SK-N-SH (cell line): ENCODE results near the gene FAM184B. TPM values are rescaled to one million over a fixed set of nuclear protein-coding genes. Genes with fewer than 3 reads are reported as not detected.

ENCODE experiments used
- CTCF ChIA-PET: fragments of 300-600, 350-600 bp; formaldehyde crosslinking; extraction: SDS; loops from one replicate; lab custom pipeline; 2021; lab: Yijun Ruan, JAX
- POLR2A ChIA-PET: fragments of 350-600 bp; sonication (Branson Sonifier 250); formaldehyde crosslinking; extraction: SDS; loops from one replicate; lab custom pipeline; 2020; ENCODE audit warnings: antibody characterized with exemption, inconsistent platforms; lab: Yijun Ruan, JAX
- DNase-seq: peaks from one replicate; pipeline ENCODE4 v3.0.0; 2012
- H2AFZ ChIP-seq: fragments of 200-600 bp; sonication (generic); 2 replicates; pipeline ENCODE4 v1.8.1; 2016; ENCODE audit warnings: antibody characterized with exemption, mild to moderate bottlenecking, low read depth
- H3F3A ChIP-seq: fragments of 200-600 bp; sonication (generic); replicated peaks from 2 replicates; pipeline ENCODE3; 2016; ENCODE audit warnings: antibody characterized with exemption, mild to moderate bottlenecking; ENCODE audit not compliant: insufficient read depth
- H3K27ac ChIP-seq, 2 experiments: fragments of 200-500 bp in 1 of 2; fragments of 200-600 bp in 1 of 2; sonication (Bioruptor generic) in 1 of 2; sonication (generic), shearing (Covaris generic) in 1 of 2; 2 replicates each; pipeline versions ENCODE4 v1.5.1 to v1.6.1; 2014 to 2016; ENCODE audit warnings: low read depth in 2 of 2, inconsistent platforms in 1 of 2, low read length in 1 of 2, mild to moderate bottlenecking in 1 of 2, mixed read lengths in 1 of 2
- H3K27me3 ChIP-seq: fragments of 200-600 bp; sonication (generic), shearing (Covaris generic); 2 replicates; pipeline ENCODE4 v1.6.1; 2016; ENCODE audit warnings: mixed run types; ENCODE audit not compliant: insufficient read depth
- H3K36me3 ChIP-seq, 2 experiments: fragments of 200-500 bp in 1 of 2; fragments of 200-600 bp in 1 of 2; sonication (Bioruptor generic) in 1 of 2; sonication (generic) in 1 of 2; replicated peaks in 1 of 2; 2 replicates each; pipeline versions ENCODE3 to v1.5.1; 2014 to 2016; ENCODE audit warnings: low read length in 1 of 2, mild to moderate bottlenecking in 1 of 2; ENCODE audit not compliant: insufficient read depth in 2 of 2, control insufficient read depth in 1 of 2
- H3K4me1 ChIP-seq, 2 experiments: fragments of 200-500 bp in 1 of 2; fragments of 200-600 bp in 1 of 2; sonication (Bioruptor generic) in 1 of 2; sonication (generic), shearing (Covaris generic) in 1 of 2; 2 replicates each; pipeline versions ENCODE4 v1.5.1 to v1.6.1; 2014 to 2016; ENCODE audit warnings: low read depth in 1 of 2, low read length in 1 of 2, mixed run types in 1 of 2; ENCODE audit not compliant: insufficient read depth in 2 of 2, control insufficient read depth in 1 of 2
- H3K4me2 ChIP-seq: fragments of 200-600 bp; sonication (generic), shearing (Covaris generic); 2 replicates; pipeline ENCODE4 v1.6.1; 2017; ENCODE audit warnings: mixed run types
- H3K4me3 ChIP-seq, 2 experiments: fragments of 200-500 bp in 1 of 2; fragments of 200-600 bp in 1 of 2; sonication (Bioruptor generic) in 1 of 2; sonication (generic), shearing (Covaris generic) in 1 of 2; 2 replicates each; pipeline versions ENCODE4 v1.5.1 to v1.8.1; 2014 to 2016; ENCODE audit warnings: low read depth in 2 of 2, inconsistent platforms in 1 of 2, low read length in 1 of 2, mild to moderate bottlenecking in 1 of 2, mixed read lengths in 1 of 2, moderate library complexity in 1 of 2
- H3K79me2 ChIP-seq: fragments of 200-600 bp; sonication (generic); 2 replicates; pipeline ENCODE4 v1.8.1; 2017; ENCODE audit warnings: mild to moderate bottlenecking; ENCODE audit not compliant: insufficient read depth
- H3K9ac ChIP-seq: fragments of 200-600 bp; sonication (generic); 2 replicates; pipeline ENCODE4 v1.6.1; 2017; ENCODE audit warnings: mixed run types
- H3K9me2 ChIP-seq: fragments of 200-600 bp; sonication (generic); 2 replicates; pipeline ENCODE4 v1.6.1; 2017; ENCODE audit warnings: mixed run types
- H3K9me3 ChIP-seq: fragments of 200-600 bp; sonication (generic); 2 replicates; pipeline ENCODE4 v1.6.1; 2017; ENCODE audit warnings: mixed run types, mild to moderate bottlenecking, moderate library complexity
- H4K20me1 ChIP-seq: fragments of 200-600 bp; sonication (generic); 2 replicates; pipeline ENCODE4 v1.6.1; 2017; ENCODE audit warnings: mild to moderate bottlenecking, mixed run types; ENCODE audit not compliant: insufficient read depth
- CHD2 ChIP-seq: fragments of 150-350 bp; IDR thresholded peaks from 2 replicates; pipeline ENCODE4 v1.6.1; 2018; ENCODE audit warnings: low read length; ENCODE audit not compliant: partially characterized antibody
- EZH2phosphoT487 ChIP-seq: fragments of 200-600 bp; sonication (generic); IDR thresholded peaks from 2 replicates; pipeline ENCODE4 v1.6.1; 2017; ENCODE audit warnings: low read depth, mixed run types, mild to moderate bottlenecking, antibody characterized with exemption, moderate library complexity, borderline replicate concordance
- FOSL2 ChIP-seq: IDR thresholded peaks from 2 replicates; pipeline ENCODE4 v1.4.0; 2012; ENCODE audit warnings: low read depth, mild to moderate bottlenecking, moderate library complexity, borderline replicate concordance
- IRF3 ChIP-seq: fragments of 150-350 bp; IDR thresholded peaks from 2 replicates; pipeline ENCODE4 v1.6.1; 2016; ENCODE audit warnings: mild to moderate bottlenecking, low read depth, low read length
- MEF2A ChIP-seq: IDR thresholded peaks from 2 replicates; pipeline ENCODE4 v1.4.0; 2012; ENCODE audit warnings: low read depth, borderline replicate concordance
- MXI1 ChIP-seq: IDR thresholded peaks from 2 replicates; pipeline ENCODE4 v1.6.1; 2012; ENCODE audit warnings: mild to moderate bottlenecking, low read depth, low read length, improper control_type of control experiment
- NFIC ChIP-seq: IDR thresholded peaks from 2 replicates; pipeline ENCODE4 v1.4.0; 2012; ENCODE audit warnings: borderline replicate concordance
- PBX3 ChIP-seq: IDR thresholded peaks from 2 replicates; pipeline ENCODE4; 2012
- POLR2AphosphoS5 ChIP-seq: IDR thresholded peaks from 2 replicates; pipeline ENCODE4 v1.6.1; 2012; ENCODE audit warnings: low read depth, low read length
- RAD21 ChIP-seq: IDR thresholded peaks from 2 replicates; pipeline ENCODE4 v1.6.1; 2012; ENCODE audit warnings: mild to moderate bottlenecking, low read length
- REST ChIP-seq: IDR thresholded peaks from 2 replicates; pipeline ENCODE4 v1.6.1; 2012; ENCODE audit warnings: mild to moderate bottlenecking, low read depth, low read length, moderate library complexity
- RXRA ChIP-seq: IDR thresholded peaks from 2 replicates; pipeline ENCODE4 v1.4.0; 2012; ENCODE audit warnings: low read depth, mild to moderate bottlenecking, borderline replicate concordance
- SIN3A ChIP-seq: IDR thresholded peaks from 2 replicates; pipeline ENCODE4 v1.6.1; 2012; ENCODE audit warnings: low read depth, mild to moderate bottlenecking, low read length, moderate library complexity, borderline replicate concordance
- TAF1 ChIP-seq: IDR thresholded peaks from 2 replicates; pipeline ENCODE4 v1.6.1; 2012; ENCODE audit warnings: low read depth, mild to moderate bottlenecking, low read length, moderate library complexity, borderline replicate concordance
- TEAD4 ChIP-seq: IDR thresholded peaks from 2 replicates; pipeline ENCODE4 v1.4.0; 2012; ENCODE audit warnings: mild to moderate bottlenecking, borderline replicate concordance; ENCODE audit not compliant: insufficient read depth
- USF2 ChIP-seq: fragments of 150-350 bp; IDR thresholded peaks from 2 replicates; pipeline ENCODE4 v1.6.1; 2017; ENCODE audit warnings: antibody characterized with exemption, low read length, low read depth, borderline replicate concordance
- YY1 ChIP-seq: IDR thresholded peaks from 2 replicates; pipeline ENCODE4 v1.4.0; 2012; ENCODE audit warnings: low read depth, mild to moderate bottlenecking
- ZBTB33 ChIP-seq: IDR thresholded peaks from 2 replicates; pipeline ENCODE4 v1.4.0; 2012; ENCODE audit warnings: low read depth, borderline replicate concordance
- WGBS: methylation state at CpG from one replicate; pipeline ENCODE4 v1.1.6; 2017; ENCODE audit warnings: low lambda C conversion rate; 5-methylcytosine and 5-hydroxymethylcytosine counted together
- polyA plus RNA-seq, 3 experiments: library from polyadenylated mRNA; depleted of rRNA; stranded (reverse); fragments of >200 nt; gene quantifications; 2 replicates each; pipeline ENCODE4 v1.2.3, GENCODE V29; 2012

Gene FAM184B
- polyA plus RNA-seq, 1 of the 3 experiments (the other 2 are of a cell fraction), result not detected

- TF ChIP-seq EZH2phosphoT487 (no peak), CHD2 (no peak), ZBTB33 (no peak), USF2 (no peak), SIN3A (no peak), FOSL2 (no peak), POLR2AphosphoS5 (no peak), TAF1 (no peak), MXI1 (no peak), REST (no peak), RAD21 (no peak), IRF3 (no peak), MEF2A (no peak), YY1 (no peak), PBX3 (no peak), TEAD4 (no peak), RXRA (no peak), NFIC (no peak)
- no peak overlapping the region for H3K27ac ChIP-seq
- no peak overlapping the region for H3K4me2 ChIP-seq
- no peaks in the 10 kb centered on the region for H3K79me2 ChIP-seq
- no peaks in the 10 kb centered on the region for H3K36me3 ChIP-seq
- H3K9me3 ChIP-seq, result no peaks in the 10 kb centered on the region
- DNase-seq, result no peak
- H3K9ac ChIP-seq, result no peak overlapping the region
- POLR2A ChIA-PET, result no interaction called here
- H3F3A ChIP-seq, result no peaks in the 10 kb centered on the region
- H3K27me3 ChIP-seq, result no peaks in the 10 kb centered on the region
- no peak overlapping the region for H3K4me3 ChIP-seq
- WGBS, result 41% methylated on average over 2 of the region's 2 CpGs
- CTCF ChIA-PET, result no interaction called here
- H3K9me2 ChIP-seq, result no peaks in the 10 kb centered on the region
- no peak overlapping the region for H2AFZ ChIP-seq
- no peaks in the 10 kb centered on the region for H4K20me1 ChIP-seq
- H3K4me1 ChIP-seq, result no peaks in the 10 kb centered on the region
Measured at GRCh38 chr4:17699380-17699779, 82.0 kb downstream of the FAM184B start.
